ENCODE data around the gene CABP2. TPM values are rescaled to one million over a fixed set of nuclear protein-coding genes. Genes with fewer than 3 reads are reported as not detected.
"Not testable (repeated sequence)": the region's sequence is repeated elsewhere in the genome, so short reads cannot be mapped to it uniquely, and the experiment has no call there.

The CABP2 gene
- total RNA-seq, 1 donor from 2014 or later = not detected

DNA sequence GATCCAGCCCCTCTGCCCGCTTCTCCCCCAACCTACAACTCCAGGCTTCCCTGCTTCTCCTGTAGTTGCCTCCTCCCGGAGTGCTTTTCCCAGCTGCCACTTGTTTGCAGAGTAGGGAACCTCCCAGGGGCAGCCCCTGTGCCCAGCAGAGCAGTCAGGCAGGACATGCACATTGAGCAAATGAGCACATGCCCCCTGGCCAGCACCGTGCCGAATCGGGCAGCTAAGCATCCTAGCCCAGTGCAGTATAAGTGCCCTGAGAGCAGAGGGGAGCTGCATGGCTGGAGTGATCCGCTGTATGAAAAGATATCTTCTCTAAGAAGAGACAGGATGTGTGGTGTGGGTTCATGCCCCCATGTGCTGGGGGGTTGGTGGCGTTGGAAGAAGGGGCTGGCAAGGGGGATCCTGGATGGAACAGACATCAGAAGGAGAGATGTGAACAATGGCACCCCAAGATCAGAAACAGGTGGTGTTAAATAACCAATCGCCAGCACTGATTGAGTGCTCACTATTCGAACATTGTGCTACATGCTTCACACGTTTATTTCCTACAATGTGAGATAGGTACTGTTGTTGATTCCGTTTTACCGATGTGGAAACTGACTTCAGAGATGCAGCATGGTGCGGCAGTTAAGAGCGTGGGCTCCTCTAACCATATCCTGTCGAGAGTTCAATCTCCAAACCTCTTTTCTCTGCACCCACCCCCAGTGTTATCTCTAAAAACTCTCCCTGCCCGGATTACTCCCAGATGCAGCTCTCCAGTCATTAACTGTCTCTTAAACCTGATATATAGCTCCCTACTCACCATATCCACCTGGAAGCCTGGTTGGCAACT lies 39.2 kb downstream of the CABP2 start:
- DNase-seq (no peak), ATAC-seq (no peak)
- H3K4me3 ChIP-seq = peak overlapping the region; percentile 65
- H3K27me3 ChIP-seq (ENCODE audit: low read depth) = no peaks in the 10 kb centered on the region
- H3K4me1 ChIP-seq = peaks cover 44% of the 10 kb centered on the region
- peaks cover 20% of the 10 kb centered on the region for H3K36me3 ChIP-seq
- TF ChIP-seq, protein P1, sequence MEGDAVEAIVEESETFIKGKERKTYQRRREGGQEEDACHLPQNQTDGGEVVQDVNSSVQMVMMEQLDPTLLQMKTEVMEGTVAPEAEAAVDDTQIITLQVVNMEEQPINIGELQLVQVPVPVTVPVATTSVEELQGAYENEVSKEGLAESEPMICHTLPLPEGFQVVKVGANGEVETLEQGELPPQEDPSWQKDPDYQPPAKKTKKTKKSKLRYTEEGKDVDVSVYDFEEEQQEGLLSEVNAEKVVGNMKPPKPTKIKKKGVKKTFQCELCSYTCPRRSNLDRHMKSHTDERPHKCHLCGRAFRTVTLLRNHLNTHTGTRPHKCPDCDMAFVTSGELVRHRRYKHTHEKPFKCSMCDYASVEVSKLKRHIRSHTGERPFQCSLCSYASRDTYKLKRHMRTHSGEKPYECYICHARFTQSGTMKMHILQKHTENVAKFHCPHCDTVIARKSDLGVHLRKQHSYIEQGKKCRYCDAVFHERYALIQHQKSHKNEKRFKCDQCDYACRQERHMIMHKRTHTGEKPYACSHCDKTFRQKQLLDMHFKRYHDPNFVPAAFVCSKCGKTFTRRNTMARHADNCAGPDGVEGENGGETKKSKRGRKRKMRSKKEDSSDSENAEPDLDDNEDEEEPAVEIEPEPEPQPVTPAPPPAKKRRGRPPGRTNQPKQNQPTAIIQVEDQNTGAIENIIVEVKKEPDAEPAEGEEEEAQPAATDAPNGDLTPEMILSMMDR (IDR thresholded peaks at IDR 0.05) = no peak
- intact Hi-C loops (cut with DNase I) = no loop called here
- peak overlapping the region; percentile 87 for H3K27ac ChIP-seq
- no peaks in the 10 kb centered on the region for H3K9me3 ChIP-seq

DNA sequence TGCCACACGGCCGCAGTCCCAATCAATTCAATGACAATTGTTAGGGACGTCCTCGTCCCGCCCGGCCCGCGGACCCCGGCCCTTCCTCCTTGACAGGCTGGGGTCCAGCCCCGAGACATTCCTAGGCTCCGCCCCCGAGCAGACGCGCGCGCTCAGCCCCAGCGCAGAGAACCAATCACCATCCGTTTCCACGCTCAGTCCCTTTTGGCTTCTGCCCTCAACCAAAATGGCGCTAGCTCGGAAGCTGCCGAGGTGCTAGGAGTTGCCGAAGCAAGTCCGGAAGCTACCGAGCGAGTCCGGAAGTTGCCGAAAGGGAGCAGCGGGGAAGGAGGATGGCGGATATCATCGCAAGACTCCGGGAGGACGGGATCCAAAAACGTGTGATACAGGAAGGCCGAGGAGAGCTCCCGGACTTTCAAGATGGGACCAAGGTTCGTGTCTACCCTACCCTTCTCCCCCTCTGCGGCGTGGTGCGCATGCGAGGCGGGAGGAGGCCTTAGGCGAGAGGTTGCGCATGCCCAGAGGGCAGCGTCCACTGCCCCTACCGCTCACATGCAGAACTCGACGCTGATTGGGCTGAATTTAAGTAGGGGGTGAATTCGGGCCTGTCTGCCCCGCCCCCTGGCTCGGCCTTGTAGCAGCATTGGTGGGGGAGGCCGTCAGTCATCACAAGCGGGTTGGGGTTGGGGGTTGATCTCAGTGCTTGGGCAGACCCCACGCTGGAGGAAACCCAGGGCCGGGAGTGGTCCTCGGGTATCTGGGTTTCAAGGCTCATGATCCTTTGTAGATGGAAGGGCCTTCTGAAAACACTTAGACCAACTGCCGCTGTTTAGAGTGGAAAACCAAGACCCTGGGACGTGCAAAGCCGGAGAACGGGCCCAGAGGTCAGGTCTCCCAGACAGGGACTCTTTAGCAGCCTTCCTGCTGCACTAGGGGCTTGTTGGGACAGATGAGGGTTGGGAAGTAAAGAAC lies 40.1 kb downstream of the CABP2 start, which contains the start of gene AIP:
AIP (plus strand) TSS at position 200 of the 972 bp plus-strand sequence; CDS start at position 333, 133 bp downstream.
- Histone ChIP-seq H3K9me3 (no peaks in the 10 kb centered on the region), H3K4me1 (peaks cover 44% of the 10 kb centered on the region), H3K27ac (peak within 1 kb of the TSS; percentile 87), H3K4me3 (peak within 1 kb of the TSS; percentile 65), H3K36me3 (peaks cover 16% of the 10 kb centered on the region), H3K27me3 (ENCODE audit: low read depth) (no peaks in the 10 kb centered on the region)
- TF ChIP-seq, protein P1 (IDR thresholded peaks at IDR 0.05) = peak; percentile 32
- peak; percentile 97 to 98 for ATAC-seq
- DNase-seq = peak; percentile 97
- intact Hi-C loops (cut with DNase I) = no loop called here

DNA sequence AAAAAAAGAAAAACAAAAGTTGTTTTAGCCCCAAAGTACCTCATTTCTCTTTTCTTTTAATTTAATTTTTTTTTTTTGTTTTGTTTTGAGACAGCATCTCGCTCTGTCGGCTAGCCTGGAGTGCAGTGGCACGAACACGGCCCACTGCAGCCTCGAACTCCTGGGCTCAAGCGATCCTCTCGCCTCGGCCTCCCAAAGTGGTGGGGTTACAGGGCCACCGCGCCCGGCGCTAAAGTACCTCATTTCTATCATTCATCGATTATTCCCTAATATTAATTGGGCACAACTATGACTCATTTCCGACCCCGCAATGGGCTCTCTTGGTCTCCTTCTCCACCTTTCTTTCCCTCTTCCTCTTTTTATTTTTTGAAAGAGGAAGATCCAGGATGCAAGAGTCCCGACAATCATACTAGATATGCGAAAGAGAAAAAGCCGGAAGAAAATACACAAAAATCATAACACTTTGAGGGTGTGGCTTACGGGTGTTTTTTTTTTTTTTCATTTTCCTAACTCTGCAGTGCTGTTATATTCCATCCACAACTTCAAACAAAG lies 40.9 kb downstream of the CABP2 start:
- Histone ChIP-seq H3K4me1 (peaks cover 44% of the 10 kb centered on the region), H3K27ac (peak overlapping the region; percentile 87), H3K36me3 (peaks cover 8% of the 10 kb centered on the region), H3K4me3 (peak overlapping the region; percentile 65), H3K9me3 (no peaks in the 10 kb centered on the region), H3K27me3 (ENCODE audit: low read depth) (no peaks in the 10 kb centered on the region)
- no peak for DNase-seq
- TF ChIP-seq, protein P1 (IDR thresholded peaks at IDR 0.05) = no peak
- peak; percentile 30 to 50 for ATAC-seq
- intact Hi-C loops (cut with DNase I) = no loop called here

DNA sequence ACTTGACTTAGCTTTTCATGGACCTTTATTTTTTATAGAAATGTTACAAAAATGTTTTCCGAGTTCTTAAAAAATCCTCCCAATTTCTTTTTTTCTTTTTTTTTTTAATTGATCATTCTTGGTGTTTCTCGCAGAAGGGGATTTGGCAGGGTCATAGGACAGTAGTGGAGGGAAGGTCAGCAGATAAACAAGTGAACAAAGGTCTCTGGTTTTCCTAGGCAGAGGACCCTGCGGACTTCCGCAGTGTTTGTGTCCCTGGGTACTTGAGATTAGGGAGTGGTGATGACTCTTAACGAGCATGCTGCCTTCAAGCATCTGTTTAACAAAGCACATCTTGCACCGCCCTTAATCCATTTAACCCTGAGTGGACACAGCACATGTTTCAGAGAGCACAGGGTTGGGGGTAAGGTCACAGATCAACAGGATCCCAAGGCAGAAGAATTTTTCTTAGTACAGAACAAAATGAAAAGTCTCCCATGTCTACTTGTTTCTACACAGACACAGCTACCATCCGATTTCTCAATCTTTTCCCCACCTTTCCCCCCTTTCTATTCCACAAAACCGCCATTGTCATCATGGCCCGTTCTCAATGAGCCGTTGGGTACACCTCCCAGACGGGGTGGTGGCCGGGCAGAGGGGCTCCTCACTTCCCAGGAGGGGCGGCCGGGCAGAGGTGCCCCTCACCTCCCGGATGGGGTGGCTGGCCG lies 45.7 kb downstream of the CABP2 start:
- H3K4me1 ChIP-seq = peaks cover 10% of the 10 kb centered on the region
- DNase-seq; H3K36me3 ChIP-seq; H3K9me3 ChIP-seq; ATAC-seq; H3K27me3 ChIP-seq (ENCODE audit: low read depth); H3K4me3 ChIP-seq; H3K27ac ChIP-seq; intact Hi-C loops (cut with DNase I): not testable (repeated sequence)

DNA sequence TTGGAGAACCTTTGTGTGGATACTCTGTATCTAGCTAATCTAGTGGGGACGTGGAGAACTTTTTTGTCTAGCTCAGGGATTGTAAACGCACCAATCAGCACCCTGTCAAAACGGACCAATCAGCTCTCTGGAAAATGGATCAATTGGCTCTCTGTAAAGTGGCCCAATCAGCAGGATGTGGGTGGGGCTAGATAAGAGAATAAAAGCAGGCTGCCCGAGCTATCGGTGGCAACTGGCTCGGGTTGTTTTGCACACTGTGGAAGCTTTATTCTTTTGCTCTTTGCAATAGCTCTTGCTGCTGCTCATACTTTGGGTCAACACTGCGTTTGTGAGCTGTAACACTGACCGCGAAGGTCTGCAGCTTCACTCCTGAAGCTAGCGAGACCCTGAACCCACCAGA lies 46.6 kb downstream of the CABP2 start:
- H3K4me3 ChIP-seq; DNase-seq; ATAC-seq; intact Hi-C loops (cut with DNase I); H3K36me3 ChIP-seq; H3K9me3 ChIP-seq; H3K27ac ChIP-seq; H3K4me1 ChIP-seq; H3K27me3 ChIP-seq (ENCODE audit: low read depth): not testable (repeated sequence)

DNA sequence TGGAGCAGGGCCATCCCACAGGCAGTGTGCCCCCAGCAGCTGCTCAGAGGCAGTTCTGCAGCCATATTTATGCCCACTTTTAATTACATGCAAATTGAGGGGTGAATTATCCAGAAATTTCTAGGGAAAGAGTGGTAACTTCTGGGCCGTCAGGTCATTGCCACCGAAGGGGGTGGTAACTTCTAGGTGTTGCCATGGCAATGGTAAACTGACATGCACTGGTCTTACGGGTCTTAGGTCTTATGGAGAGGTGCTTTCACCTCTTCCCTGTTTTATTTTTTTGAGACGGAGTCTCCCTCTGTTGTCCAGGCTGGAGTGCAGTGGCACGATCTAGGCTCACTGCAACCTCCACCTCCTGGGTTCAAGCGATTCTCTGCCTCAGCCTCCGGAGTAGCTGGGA lies 50.4 kb downstream of the CABP2 start:
- DNase-seq = no peak
- Histone ChIP-seq H3K4me1 (peaks cover 14% of the 10 kb centered on the region), H3K9me3 (no peaks in the 10 kb centered on the region), H3K36me3 (no peaks in the 10 kb centered on the region), H3K27me3 (ENCODE audit: low read depth) (no peaks in the 10 kb centered on the region), H3K27ac (no peak overlapping the region), H3K4me3 (no peak overlapping the region)
- intact Hi-C loops (cut with DNase I) = no loop called here
- TF ChIP-seq, protein P1 (IDR thresholded peaks at IDR 0.05) = no peak
- no peak for ATAC-seq

All from lower lobe of right lung (tissue), 2 donors.